GM18867 (cell line): Measurements from ENCODE around the gene SETD5.
"Not testable (repeated sequence)": the region's sequence is repeated elsewhere in the genome, so short reads cannot be mapped to it uniquely, and the experiment has no call there.

Source experiments
- ATAC-seq: cut with Tn5 transposase; IDR thresholded peaks from one replicate; pipeline ENCODE4 v1.9.1; 2021; ENCODE audit warnings: mild to moderate bottlenecking, moderate library complexity; ENCODE audit not compliant: unreplicated experiment

Gene SETD5

DNA sequence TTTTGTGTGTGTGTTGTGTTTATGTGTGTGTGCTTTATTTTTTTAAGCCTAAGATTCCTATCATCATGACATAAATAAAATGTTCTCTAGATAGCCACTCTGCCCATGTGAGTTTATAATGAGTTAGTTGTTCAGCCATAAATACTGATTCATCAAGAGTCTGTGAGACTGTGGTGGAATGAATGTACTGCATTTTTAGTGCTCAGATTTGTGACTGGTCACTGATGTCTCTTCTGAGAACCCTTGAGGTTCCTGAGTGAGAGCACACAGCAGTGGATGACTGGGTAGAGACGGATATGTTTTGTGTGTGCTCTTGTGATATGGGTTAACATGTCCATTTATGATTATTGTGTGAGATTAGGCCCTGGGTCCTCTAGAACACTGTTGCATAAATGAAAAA lies 51.2 kb downstream of the SETD5 start:
- ATAC-seq: no peak

DNA sequence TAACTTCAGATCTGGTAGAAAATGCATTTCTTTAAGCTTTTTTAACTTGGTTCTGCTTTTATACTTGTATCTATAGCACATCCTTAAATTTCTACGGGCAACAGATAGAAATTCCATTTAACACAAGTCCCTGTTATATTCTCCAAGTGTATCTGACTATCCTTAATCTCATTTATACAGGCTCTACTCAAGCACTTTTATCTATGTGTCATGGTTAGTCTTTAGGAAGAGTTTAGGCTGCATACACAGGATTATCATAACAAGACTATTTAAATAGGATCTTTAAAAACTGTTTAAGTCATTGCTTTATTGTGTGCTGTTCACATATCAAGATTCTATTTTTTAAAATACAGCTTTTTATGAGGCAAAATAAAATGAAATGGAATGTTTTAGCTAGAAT lies 52.7 kb downstream of the SETD5 start:
- ATAC-seq: no peak

DNA sequence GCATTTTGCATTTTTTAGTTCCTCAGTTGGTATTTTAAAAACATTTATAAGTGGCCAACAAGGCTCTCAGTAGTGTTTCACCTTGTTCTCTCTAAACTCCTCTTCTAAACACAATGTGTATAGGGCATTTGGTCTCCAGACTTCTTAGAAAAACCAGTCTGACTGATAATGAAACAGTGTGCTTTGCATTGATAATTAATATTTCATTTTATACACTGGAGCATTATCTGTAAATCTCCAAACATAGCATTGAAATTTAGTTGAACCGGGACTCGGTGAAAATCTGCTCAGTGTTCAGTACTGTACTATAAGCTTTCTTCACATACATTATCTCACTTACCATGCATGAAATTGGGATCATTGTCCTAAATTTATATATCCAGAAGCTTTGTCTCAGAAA lies 53.6 kb downstream of the SETD5 start:
- no peak for ATAC-seq

DNA sequence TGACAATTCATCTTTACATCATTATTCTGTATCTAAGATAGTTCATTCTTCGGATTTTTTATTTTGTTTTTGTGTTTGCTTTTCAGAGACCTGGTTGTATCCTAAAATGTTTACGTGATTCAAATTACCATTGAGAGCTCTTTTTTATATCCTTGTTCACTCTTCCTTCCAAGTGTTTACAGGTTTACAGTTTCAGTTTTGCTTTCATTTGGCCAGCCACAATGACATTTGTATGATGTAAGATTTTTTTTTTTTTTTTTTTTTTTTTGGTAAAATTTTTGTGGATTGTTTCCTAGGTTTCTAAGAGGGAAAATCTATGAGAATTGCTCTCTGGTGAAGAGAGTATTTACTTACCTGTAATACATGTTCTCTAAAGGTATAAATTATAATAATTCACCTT lies 55.0 kb downstream of the SETD5 start:
- ATAC-seq: no peak

DNA sequence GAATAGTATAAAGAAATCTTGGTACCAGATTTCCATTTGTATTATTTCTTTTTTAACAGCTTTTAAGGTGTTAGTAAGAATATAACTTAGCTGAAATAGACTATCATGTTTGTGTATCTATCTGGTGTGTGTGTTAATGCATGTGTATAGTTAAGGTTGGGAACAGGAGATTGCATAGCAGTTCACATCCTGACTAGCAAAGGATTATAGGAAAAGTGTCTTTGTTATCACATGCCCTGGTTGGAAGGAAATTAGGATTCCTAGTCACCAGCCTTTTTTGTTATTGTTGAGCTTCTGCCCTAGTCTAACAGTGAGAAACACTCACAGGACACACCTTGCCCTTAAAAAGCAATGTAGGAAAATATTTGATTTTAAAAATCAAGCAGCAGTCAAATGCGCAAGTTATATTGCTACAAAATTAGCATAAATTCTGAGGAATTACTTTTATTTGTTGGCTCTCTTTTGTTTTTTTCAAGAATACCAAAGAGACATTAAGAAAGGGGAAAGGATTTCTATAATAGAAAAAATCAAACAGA lies 58.2 kb downstream of the SETD5 start:
- ATAC-seq: no peak

DNA sequence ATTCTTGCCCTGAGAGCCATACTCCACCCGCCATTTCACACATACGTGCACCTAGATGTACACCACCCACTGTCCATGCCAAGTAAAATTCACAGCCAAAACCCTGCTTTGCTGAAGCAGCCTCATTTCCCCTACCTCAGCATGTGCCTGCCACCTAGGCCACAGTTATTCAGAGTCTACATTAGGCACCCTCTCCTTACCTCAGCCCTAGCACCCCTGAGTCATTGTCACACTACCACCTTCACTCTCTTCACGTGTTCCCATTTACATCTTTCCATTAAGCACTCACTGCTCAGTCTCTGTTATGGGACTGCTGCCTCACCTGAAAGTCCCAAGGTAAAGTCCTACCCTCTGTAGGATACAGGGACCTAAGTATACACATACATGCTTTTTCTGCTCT lies 70.0 kb downstream of the SETD5 start:
- ATAC-seq: no peak

DNA sequence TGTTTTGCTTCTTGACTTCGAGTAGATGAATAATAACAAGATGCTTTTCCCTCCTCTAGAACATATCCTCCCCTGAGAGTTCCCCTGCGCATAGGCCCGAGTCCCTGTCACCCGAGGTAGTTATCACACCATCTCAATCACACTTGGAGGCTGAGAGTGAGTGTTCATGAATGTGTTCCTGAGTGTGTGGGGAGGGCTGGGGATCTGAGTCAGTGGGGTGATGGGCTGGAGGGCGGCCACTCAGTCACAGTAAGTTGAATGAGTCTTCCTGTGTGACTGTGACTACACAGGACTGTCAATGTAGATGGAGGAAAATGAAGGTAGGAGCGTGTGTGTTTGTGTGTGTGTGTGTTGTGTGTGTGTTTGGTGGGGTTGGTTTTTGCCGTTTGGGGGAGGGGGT lies 71.0 kb downstream of the SETD5 start:
- no peak for ATAC-seq

DNA sequence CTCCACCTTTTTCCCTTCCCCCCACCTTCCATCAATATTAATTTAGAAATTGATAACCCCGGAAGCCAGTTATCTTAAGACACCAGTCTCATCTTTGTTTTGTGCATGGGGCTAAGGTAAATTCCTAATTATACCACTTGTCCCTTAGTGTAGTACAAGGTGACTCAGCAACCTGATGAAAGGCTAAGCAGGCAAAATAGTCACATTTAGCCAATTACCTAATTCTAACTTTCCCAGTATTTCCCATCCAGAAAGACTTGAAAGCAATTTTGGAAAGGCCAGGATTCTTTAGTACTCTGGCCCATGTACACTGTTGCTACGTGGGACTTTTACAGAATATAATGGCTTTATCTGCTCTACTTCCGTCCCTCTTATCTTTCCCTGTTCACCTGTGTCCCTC lies 72.6 kb downstream of the SETD5 start:
- no peak for ATAC-seq

DNA sequence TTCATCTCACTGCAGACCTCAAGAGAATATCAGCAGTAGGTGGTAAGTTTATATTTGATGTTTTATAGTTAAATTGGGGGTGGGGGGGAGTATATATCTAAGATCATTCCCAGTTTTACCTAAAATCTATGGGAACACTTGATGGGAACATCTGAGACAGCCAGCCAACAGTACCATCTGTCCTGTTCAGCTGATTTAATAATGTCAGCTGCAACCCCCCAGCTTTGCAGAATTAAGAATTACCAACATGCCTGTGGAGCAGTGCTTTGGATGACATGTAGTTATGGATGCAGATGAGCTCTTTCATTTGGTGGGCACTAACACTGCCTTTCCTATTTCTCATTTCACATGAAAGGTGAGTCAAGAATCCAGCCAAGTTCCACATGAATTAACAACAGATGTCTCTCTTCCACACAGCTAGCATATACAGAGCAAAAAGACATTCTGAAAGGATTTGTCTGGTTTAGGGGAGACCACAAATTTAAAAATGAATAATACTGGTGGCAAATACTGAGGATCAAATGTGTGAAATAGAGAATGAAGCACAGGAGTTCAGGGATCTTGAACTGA lies 76.2 kb downstream of the SETD5 start:
- ATAC-seq: no peak

DNA sequence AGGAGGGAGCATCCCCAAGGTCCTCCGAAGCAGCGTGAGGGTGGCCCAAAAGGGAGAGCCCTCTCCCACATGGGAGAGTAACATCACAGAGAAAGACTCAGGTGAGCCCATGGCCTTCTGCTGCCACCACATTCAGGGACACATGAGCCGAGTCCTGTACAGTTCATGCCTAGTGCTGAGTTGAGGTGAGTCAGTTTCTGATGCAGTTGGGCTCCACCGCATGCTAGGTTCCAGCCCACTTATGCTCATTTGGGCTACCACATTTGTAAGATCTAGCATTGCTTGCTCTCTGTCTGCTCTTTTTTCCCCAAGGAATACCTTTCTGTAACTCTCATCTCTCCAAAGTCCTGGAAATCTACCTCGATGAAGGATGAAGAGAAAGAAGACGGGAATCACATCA lies 77.1 kb downstream of the SETD5 start:
- no peak for ATAC-seq

DNA sequence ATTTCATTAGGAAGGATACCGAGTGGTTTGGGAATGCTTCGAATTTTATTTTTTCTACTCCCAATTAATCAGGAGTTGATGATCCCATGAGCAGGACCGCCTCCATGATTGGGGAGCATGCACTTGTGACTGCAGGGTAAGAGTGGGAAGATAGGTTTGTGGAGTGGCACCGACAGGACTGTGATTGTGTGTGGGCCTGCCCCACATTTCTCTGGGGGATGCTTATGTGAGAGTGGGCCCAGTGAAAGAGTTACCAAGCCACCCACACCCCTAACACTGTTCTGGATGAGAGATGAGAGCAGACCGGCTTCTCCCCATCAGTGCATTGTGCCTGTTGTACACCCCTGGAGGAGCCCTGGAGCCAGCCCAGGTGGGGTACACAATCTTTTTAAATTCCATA lies 79.5 kb downstream of the SETD5 start:
- ATAC-seq: no peak

DNA sequence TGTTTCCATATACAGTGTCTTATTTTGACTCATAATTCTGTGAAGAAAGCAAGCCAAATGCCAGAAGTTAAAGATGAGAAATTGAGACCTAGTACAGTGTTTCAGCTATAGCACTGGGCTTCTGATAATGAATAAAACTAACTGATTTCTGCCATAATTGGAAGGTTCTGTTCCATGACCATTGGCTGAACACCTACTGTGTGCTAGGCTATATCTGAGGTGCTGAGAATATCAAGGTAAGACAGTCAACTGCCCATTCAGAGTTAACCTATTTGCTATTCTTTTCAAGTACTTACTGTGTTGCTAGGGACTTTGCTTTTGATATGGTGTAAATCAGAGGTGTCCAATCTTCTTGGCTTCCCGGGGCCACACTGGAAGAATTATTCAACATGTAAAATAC lies 82.8 kb downstream of the SETD5 start:
- no peak for ATAC-seq

DNA sequence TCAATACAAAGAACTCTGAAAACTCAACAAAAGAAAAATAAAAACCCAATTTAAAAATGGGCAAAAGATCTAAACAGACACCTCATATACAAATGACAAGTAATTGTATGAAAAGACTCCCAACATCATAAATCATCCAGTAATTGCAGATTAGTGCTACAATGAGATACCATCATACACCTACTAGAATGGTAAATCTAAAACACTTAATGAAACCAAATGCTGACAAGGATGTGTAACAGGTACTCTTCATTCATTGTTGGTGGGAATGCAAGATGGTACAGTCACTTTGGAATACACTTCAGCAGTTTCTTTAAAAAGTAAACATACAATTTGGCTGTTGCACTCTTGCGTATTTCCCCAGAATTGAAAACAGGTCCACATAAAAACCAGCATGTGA lies 87.8 kb downstream of the SETD5 start:
- no peak for ATAC-seq

DNA sequence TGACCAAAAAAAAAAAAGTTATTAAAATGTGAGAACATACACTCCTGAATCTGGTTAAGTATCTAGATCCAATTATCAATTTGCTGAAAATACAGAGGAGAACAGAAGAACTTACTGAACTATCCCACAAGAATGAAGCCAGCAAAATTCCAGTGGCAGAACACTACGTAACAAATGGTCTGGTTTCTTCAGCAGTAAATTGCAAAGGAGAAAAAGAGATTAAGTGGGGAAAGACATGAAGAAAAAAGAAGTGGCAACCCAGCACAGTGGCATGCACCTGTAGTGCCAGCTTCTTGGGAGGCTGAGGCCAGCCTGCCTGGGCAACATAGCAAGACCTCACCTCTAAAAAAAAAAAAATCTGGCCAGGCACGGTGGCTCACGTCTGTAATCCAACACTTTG lies 94.1 kb downstream of the SETD5 start:
- ATAC-seq: no peak

DNA sequence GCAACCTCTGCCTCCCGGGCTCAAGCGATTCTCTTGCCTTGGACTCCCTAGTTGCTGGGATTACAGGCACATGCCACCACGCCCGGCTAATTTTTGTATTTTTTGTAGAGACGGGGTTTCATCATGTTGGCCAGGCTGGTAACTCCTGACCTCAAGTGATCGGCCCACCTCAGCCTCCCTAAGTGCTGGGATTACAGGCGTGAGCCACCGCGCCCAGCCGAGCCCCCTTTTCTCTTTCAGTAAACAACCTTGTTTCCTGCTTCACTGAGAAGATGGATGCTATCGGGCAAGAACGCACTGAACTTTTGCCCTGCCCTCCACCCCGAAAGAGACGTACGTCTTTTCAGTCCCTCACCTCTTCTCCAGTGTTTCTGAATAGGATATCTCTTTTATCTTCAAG lies 96.6 kb downstream of the SETD5 start:
- not testable (repeated sequence) for ATAC-seq

DNA sequence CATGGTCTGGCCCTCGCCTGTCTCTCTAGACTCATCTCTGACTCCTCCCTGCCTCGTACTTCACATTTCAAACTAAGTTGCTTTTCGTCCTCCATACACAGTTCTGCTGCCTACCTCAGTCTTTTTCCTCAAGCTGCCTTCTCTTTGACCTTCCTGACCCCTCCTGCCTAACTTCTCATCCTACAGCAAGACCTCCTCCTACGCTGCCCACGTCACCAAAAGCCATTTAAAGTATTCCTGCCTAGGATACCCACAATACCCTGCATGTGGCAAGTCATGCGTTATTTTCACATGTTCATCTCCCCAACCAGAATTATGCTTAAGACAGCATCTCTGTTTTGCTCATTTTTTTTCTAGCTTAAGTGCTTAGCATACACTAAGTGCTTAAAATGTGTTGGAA lies 99.5 kb downstream of the SETD5 start:
- no peak for ATAC-seq

DNA sequence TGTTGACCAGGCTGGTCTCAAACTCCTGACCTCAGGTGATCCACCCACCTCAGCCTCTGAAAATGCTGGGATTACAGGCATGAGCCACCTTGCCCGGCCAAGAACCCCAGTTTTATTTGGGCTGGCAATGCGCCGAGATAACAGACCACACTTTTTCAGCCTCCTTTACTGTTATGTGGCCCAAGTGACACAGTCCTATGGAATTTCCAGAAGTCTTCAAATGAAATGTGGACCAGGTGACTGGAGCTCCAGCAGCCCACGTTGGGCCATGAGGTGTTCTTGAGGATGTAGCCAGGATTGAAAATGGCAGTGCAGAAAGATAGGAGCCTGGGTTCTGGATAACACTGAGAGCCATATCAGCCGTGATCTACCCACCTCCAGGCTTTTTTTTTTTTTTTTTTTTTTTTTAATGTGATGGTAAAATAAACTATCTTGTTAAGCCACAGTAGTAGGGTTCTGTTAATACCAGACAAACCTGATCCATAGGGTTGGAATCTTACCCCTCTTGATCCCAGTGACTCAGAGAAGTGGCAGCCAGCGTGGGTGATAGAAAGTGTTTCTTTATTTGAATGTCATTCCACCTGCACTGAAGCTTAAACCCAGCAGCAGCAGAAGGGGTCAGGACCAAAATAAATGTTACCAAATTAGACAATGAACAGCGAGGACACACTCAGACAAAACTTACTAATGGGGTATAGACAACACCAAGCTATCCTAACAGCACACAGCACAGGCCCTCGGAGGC lies 100.6 kb downstream of the SETD5 start:
- no peak for ATAC-seq

DNA sequence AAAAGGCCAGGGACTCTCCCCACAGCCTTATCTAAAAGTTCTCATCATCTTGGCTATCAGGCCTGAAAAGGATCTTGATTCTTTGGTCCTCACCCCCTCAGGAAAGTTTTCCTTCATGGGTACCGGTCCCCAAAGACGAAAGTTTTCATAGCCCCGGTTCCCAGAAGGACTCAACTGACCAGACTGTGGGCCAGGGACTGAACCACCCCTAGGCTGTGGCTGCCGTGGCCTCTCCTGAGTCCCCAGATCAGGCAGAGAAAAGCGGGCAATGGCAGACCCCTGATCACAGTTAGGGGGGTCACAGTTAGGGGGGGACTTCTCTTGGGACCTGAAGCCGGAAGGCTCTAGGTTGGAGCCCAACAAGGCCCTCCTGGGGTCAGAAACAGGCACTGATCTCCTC lies 101.4 kb downstream of the SETD5 start:
- ATAC-seq: no peak

DNA sequence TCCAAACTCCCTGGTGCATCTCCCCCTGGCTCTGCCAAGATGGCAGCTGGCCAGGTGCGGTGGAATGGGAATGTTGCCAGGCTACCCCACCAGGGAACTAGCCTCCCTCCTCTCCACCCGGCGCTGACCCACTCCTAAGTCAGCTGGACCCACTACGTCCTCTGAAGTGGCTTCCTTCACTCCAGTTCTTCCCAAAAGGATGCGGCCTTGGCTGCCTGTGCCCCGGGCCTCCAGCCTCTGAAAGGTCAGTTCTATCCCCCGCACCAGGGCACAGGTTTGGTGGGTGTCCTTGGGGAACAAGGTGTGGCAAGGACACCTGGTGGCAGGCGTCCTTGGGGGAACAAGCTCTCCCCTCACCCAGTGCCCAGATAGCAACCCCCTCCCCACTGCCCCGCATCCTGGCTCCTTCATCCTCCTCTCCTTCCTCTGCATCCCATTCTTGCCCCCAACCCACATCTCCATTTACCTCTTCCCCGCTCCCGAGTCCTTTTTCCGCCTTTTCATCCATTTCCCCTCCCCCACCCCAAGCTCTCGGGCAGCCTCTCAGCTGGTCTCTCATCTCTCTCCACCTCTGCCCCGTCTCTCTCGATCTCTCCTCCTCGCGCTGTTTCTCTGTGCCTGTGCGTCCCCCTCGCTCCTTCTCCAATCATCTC lies 102.2 kb downstream of the SETD5 start:
- ATAC-seq: no peak

DNA sequence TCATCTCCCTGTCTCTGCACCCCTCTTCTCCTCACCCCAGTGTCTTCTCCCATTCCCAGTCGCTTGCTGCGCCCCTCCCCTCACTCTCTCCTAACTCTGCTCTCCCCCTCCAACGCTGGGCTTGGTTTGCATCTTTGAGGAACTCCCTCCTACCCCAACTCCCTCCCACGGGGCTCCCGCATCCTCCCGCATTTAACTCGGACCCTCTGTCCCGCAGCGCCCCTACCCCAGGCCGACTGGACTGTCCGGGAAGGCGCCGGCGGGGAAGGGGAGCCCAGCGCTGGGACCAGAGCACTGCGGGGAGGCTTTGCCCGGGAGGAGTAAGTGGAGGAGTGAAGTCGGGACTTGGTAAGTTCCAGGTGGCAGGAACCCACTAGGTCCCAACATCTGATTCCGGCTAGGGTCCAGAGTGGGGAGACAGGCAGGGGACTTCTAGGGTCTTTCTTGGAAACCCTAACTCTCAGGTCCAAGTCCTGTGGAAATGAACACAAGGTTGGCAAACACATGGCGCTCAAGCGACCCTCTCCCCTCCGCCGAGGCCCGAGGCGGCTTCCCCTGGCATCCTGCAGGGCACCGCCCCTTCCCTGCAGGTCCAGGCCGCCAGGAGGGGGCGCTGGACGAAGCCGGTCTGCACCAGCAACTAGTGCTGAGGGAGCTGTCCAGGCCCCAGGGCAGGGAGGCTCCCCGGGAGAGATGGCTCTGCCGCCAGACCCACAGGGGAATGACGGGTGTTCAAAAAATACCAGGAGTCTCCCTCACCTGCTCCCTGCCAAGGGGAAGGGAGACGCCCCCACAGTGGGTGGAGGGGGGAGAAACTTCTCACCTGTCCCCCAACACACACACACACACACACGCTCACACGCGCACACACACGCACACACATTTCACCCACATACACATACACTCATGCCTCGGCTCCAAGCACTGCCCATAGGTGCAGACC lies 103.0 kb downstream of the SETD5 start:
- ATAC-seq: peak; percentile 55

DNA sequence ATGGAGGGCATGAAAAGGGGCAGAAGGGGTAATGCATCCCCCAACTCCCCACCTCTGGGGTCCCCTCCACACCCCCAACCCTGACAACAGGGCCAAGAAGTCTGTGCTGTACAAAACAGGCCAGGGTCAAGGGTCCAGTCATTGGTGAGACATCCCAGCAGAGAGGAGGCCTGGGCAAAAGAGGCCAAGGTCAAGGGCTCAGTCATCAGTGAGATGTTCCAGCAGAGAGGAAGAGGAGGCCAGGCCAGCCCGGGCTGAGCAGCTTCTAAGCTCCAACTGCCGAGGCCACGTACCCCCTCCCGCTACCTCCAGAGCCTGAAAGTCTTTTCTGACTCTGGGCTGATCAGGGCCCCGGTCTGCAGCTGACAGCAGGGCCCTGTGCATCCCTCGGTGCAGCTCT lies 103.8 kb downstream of the SETD5 start:
- no peak for ATAC-seq
